NOMO-1 (cell line): ENCODE measurements around the gene PEX16.

ENCODE experiments used
- DNase-seq, 2 experiments: peaks; one replicate each; lab custom pipeline; 2025; ENCODE audit not compliant: unreplicated experiment in 2 of 2; lab: John Stamatoyannopoulos, UW

The PEX16 gene

DNA sequence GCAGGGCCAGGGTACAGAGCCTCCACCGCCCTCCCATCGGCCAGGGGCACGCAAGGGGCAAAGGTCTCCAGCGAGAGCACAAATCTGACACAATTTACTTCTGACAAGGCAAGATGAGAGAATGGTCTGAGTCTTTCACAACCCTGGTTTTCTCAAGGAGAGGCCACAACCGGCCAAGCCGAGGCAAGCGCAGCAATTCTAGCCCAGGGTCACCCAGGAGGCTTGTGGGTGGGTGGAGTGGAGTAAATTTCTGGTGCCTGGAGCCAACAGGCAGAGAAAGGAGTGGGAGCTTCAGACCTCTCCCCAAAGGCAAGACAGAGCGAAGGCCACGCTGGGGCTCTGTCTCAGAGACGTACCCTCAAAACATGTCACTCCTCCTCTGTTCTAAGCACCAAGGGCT is 14.1 kb upstream of the PEX16 start:
- peak; percentile 18 to 25 for DNase-seq

- no peak for DNase-seq
These were observed 13.4 kb upstream of the PEX16 start for GRCh38 chr11:45930951-45931570.

GRCh38 chr11:45930031-45930794 is 12.5 kb upstream of the PEX16 start:
- DNase-seq = peak; percentile 74 to 89

DNA sequence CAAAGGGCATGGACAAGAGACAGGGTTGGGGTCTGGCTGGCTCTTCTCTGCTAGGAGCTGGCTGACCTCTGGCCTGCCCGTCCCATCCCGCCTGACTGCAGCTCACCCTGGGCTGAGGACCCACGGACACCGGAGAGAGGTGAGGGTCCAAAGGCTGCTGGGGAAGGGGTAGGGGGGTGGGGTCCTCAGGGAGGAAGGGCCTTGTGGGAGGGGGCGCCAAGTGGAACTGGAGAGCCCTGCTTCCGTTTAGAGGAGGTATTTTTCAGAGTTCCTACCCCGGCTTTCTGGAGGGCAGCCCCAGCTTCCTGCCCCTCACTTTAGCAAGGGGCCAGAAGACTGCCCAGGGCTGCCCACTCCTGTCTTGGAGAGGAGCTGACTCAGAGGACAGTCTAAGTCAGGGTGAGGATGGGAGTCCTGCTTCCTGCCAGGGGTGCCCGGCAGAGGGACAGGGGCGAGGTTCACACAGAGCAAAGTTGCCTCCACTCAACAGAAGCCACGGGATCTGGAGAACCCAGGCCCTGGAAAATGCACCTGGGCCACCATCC is 11.9 kb upstream of the PEX16 start:
- DNase-seq = no peak

DNA sequence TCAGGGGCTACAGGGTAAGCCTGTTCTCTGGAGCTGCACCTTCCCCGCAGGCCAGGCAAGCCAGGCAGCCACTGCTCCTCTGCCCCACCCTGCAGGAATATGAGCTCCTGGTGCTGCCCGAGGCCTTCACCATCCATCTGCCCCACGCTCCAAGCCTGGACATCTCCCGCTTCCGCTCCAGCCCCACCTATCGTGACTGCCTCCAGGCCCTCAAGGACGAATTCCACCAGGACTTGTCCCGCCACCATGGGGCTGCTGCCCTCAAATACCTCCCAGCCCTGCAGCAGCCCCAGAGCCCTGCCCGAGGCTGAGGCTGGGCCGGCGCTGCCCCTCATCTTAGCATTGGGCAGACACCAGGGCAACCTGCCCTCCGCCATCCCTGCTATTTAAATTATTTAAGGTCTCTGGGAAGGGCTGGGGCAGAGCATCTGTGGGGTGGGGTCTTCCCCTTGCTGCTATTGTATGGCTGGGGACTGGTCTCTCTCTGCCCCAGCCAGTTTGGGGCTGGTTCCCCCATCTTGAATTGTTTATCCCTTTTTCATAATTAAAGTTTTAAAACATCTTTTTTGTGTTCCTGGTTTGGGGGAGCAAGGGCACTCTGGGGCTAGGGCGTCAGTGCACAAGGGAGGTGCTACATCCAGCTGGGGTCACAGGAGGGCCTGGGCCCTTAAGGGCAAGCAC is 11.0 kb upstream of the PEX16 start:
- DNase-seq = no peak

DNA sequence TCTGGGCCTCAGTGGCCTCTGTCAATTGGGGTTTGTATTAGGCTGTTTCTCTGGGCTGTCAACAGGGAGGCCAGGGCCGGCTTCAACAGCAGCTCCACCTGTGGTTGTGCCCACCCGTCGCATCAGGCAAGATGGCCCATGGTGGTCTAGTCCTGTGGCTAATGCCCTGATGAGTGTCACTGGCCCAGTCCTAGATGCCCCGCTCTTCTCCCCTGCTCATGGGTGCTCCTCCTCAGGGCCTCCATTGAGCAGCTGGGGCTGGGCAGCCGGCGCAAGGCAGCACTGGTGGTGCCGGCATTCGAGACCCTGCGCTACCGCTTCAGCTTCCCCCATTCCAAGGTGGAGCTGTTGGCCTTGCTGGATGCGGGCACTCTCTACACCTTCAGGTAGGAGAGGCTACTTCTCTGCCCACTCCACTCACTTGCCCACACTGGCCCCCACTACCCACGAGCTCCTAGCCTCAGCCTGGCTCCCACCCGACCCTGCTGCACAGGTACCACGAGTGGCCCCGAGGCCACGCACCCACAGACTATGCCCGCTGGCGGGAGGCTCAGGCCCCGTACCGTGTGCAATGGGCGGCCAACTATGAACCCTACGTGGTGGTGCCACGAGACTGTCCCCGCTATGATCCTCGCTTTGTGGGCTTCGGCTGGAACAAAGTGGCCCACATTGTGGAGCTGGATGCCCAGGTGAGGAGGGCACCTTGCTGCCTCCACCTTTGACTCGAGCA is 10.2 kb upstream of the PEX16 start:
- no peak for DNase-seq

DNA sequence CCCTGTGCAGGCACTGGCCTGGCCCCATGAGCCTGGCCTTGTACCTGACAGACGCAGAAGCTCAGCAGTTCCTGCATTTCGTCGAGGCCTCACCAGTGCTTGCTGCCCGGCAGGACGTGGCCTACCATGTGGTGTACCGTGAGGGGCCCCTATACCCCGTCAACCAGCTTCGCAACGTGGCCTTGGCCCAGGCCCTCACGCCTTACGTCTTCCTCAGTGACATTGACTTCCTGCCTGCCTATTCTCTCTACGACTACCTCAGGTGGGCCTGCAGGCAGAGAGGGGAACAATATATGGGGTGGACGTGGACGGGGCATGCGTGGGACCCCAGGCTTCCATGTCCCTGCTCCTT is 9.6 kb upstream of the PEX16 start:
- DNase-seq = no peak

DNA sequence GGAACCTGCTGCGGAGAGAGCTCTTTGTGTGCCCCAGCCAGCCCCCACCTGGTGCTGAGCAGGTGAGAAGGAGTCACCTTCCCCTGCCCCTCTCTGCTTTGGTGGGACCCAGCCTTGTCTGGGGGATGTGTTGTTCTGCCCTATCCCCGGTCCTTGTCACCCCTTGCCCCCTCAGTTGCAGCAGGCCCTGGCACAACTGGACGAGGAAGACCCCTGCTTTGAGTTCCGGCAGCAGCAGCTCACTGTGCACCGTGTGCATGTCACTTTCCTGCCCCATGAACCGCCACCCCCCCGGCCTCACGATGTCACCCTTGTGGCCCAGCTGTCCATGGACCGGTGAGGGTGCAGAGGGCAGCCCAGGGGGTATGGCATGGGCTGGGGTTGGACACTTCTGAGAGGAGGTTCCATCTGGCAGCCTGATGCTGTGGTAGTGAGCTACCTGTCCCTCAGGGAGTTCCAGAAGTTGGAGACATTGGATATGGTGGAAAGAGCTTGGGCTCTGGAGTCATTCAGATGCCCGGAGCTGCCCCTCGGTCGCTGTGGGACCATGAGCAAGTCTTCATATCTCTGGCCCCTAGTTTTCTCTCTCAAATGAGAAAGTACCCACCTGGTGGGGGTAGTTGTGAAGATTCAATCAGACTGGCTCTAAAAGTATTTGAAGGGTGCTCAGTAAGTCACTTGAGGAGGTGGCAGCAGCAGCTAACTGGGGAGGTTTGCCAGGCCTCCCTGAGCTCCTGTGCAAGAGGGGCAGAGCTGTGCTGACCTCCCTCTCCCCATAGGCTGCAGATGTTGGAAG is 9.1 kb upstream of the PEX16 start:
- no peak for DNase-seq

DNA sequence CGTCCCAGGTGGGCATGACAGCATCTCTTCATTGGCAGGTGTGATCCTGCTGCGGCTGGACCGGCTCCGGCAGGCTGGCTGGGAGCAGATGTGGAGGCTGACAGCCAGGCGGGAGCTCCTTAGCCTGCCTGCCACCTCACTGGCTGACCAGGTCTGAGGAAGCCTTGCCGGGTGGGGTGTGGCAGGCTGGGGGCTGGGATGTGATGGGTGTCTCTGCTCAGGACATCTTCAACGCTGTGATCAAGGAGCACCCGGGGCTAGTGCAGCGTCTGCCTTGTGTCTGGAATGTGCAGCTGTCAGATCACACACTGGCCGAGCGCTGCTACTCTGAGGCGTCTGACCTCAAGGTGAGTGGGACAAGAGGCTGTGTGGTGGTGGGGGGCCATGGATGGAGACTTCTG is 8.3 kb upstream of the PEX16 start:
- DNase-seq = no peak

DNA sequence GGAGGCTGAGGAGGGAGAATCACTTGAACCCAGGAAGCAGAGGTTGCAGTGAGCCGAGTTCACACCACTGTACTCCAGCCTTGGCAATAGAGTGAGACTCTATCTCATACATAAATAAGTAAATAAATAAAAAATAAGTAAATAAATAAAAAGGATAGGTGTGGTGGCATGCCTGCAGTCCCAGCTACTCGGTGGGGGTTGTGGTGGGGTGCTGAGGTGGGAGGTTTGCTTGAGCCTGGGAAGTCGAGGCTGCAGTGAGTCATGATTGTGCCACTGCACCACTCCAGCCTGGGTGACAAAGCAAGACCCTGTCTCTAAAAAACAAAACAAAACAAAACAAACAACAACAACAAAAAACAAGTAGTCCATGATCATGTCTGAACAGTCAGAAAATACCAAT is 7.9 kb upstream of the PEX16 start:
- no peak for DNase-seq

DNA sequence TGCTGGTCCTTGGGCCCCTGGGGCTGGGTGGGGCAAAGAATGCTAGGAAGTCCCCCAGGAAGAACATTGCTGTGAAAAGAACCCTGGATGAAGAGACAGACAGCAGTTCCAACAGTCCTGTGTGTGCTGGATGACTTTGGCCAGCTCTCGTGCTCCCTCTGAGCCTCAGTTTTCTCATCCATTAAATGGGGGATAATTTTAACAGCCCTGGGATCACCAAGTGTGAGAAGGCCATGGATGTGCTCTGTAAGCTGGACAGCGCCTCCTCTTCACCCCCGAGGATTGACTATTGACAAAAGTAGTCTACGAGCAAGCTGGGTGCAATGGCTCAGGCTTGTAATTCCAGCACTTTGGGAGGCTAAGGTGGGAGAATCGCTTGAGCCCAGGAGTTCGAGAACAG is 7.2 kb upstream of the PEX16 start:
- no peak for DNase-seq

DNA sequence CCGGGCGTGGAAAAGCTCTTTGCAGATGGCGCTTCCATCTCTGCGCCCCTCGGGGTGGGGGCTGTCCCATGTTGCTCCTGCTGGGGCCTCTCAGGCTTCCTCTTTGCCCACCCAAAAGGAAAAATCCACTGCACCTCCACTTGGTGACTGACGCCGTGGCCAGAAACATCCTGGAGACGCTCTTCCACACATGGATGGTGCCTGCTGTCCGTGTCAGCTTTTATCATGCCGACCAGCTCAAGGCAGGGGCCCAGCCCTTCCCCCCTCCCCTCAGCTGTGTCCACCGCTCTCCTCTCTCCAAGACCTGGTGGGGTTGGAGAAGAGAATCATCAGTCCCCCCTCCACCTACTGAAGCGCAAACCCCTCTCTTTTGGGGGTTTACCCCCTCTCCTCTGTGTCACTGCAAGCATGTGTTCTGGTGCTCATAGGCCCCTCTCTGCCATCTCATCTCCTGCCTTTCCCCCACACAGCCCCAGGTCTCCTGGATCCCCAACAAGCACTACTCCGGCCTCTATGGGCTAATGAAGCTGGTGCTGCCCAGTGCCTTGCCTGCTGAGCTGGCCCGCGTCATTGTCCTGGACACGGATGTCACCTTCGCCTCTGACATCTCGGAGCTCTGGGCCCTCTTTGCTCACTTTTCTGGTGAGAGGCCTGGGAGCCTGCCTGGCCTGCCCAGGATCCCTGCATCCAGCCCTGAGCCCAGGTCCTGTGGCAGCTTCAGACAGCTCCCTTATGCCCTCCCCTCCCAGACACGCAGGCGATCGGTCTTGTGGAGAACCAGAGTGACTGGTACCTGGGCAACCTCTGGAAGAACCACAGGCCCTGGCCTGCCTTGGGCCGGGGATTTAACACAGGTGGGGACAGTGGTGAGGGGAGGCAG is 6.6 kb upstream of the PEX16 start:
- no peak for DNase-seq

GRCh38 chr11:45922425-45923082 is 4.9 kb upstream of the PEX16 start, which contains the start of gene LARGE2:
Gene LARGE2, plus strand, starts transcription at chr11:45922656. Its CDS starts 227 bp downstream, at chr11:45922883.
- DNase-seq = no peak

DNA sequence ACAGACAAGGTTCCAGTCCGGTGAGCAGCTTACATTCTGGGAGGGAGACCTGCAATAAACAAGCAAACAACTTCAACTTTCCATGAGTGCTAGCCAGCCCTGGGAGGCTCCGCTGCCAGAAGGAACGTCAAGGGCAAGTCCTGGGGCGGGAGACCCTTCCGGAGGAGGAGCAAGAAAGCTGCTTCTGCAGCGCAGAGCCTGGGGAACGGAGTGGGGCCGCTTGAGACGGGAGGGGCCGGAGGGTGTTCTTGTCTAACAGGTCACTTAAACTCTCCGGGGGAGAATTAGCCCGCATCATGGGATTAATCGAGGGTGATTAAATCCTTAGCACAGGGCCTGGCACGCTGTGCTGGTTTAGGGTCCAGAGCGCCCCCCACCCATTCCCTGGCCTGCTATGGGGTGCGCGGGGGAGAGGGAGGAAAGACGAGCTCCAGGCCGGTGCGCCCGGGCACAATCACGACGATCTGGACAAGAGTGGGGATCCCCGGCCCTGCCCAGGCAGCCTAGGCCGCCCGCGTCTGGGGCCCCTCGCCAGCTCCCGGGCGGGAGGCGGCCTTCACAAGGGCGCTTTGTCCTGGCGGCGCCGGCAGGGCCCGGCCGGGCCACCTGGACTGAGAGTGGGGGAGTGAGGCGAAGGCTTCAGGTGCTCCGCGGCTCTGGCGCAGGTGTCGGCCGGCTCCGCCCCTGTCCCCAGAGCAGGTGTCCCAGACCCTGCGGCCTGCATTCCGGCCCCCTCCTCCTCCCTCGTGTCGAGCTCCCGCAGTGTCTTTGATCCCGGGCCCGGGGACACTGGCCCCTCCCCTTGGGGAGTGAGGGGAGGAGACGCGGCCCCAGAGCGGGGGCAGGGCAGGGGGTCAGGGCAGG is 4.1 kb upstream of the PEX16 start:
- no peak for DNase-seq

- no peak for DNase-seq
These were observed 3.1 kb upstream of the PEX16 start for GRCh38 chr11:45920531-45921477.

DNA sequence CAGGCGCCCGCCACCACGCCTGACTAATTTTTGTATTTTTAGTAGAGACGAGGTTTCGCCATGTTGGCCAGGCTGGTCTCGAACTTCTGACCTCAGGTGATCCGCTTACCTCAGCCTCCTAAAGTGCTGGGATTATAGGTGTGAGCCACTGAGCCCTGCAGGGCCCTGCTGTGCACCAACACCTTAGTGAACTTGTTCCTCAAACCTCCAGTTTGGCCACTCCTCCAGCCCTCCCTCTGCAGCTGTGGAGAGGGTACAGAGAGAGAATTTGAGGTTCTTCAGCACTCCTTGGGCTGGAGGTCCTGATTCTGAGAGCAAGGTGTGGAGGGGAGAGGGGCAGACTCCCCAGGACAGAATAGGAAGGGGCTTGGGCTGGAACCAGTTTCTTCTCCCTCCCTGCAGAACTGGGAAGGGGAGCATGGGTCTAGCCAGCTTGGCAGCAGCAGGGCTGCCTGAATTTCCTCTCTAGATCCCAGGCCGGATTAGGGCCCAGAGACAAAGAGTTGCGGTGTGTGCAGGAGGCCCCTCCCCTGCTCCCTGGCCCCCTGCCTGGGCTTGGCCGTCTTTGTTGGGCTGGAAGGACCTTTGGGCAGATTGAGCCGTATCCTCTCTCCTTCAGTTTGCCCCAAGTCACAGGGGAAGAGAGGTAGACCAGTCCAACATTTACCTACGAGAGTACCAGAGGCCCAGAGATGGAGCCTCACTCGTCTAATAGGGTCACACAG is 2.3 kb upstream of the PEX16 start:
- DNase-seq = no peak
